GM19023 (cell line): ENCODE measurements around the gene WDFY4.

Experiments used
- ATAC-seq: cut with Tn5 transposase; IDR thresholded peaks from one replicate; pipeline ENCODE4 v1.9.1; 2021; ENCODE audit warnings: mild to moderate bottlenecking, moderate library complexity; ENCODE audit not compliant: unreplicated experiment

Gene WDFY4

GRCh38 chr10:48683868-48684267 lies 805 bp upstream of the WDFY4 start:
- ATAC-seq = no peak

DNA sequence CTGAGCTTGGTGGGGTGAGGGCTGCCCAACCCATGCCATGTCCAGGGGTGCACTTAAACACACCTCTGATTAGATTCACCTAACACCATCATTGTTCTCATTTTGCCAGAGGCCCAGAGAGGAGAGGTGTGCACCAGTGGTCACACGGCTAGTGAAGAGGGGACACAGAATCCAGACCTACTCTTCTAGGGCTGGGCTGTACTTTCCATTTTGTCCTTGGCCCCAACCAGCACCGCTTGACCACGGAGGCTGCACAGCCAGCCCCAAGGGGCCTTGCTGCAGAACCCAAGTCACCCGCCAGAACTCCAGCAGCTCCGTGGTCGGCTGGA lies 246 bp upstream of the WDFY4 start:
- no peak for ATAC-seq

GRCh38 chr10:48685731-48686130 lies 1.1 kb downstream of the WDFY4 start:
- no peak for ATAC-seq

GRCh38 chr10:48690791-48691660 lies 6.4 kb downstream of the WDFY4 start:
- ATAC-seq = no peak

DNA sequence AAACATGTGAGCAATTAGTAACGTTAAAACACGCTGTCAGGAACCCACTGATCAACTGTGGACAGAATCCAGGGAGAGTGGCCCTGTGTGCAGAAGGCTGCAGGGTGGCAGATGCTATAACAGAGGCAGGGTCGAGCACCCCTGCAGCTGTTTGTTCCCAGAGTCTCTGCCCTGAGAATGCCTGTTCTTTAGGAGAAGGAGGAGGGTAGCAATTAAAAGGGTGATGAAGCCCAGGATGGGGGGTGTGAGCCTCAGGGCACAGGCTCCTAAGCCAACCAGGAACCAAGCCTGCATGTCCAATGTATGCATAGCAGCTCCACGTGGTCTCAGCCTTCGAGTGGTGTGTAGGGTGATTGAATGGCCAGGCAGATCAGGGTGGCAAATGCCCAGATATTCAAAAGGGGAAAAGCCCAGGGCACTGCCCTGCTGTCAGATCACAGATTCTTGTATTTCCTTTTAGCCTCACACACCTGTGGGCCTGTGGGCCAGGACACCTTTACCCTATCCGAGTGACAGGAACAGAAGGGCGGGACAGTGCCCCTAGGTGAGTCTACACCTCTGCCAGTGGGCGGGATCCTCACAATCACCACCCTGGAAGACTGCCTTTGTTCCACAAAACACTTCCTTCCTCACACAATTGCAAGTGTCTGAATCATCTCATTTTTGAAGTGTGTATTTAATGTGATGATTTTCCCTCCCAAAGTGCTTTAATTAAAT lies 7.3 kb downstream of the WDFY4 start:
- no peak for ATAC-seq

DNA sequence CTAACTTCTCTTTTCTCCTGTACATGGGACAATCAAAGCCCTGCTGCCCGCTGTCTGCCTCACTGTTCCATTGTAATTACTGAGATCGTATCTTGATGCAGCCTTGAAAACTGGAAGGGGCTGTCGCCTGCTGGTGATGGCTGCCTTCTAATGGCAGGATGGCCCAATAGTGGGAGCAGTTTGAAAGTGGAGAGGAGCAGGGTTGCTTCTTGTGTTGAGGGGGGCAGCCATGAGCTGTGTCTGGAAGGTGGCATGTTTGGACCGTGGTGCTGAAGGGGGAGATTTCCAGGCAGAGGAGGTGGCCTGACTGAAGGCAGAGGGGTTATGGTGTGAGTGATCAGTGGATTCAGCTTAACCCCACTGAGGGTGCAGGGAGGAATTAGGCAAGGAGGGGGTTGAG lies 8.1 kb downstream of the WDFY4 start:
- ATAC-seq = no peak

- no peak for ATAC-seq
These were observed 8.5 kb downstream of the WDFY4 start for GRCh38 chr10:48693206-48693605.

GRCh38 chr10:48694371-48695030 lies 9.8 kb downstream of the WDFY4 start:
- ATAC-seq = no peak

- no peak for ATAC-seq
These were observed 11.2 kb downstream of the WDFY4 start for GRCh38 chr10:48695636-48696534.

- ATAC-seq = no peak
These were observed 11.8 kb downstream of the WDFY4 start for GRCh38 chr10:48696535-48696873.

GRCh38 chr10:48697091-48697490 lies 12.4 kb downstream of the WDFY4 start:
- no peak for ATAC-seq

DNA sequence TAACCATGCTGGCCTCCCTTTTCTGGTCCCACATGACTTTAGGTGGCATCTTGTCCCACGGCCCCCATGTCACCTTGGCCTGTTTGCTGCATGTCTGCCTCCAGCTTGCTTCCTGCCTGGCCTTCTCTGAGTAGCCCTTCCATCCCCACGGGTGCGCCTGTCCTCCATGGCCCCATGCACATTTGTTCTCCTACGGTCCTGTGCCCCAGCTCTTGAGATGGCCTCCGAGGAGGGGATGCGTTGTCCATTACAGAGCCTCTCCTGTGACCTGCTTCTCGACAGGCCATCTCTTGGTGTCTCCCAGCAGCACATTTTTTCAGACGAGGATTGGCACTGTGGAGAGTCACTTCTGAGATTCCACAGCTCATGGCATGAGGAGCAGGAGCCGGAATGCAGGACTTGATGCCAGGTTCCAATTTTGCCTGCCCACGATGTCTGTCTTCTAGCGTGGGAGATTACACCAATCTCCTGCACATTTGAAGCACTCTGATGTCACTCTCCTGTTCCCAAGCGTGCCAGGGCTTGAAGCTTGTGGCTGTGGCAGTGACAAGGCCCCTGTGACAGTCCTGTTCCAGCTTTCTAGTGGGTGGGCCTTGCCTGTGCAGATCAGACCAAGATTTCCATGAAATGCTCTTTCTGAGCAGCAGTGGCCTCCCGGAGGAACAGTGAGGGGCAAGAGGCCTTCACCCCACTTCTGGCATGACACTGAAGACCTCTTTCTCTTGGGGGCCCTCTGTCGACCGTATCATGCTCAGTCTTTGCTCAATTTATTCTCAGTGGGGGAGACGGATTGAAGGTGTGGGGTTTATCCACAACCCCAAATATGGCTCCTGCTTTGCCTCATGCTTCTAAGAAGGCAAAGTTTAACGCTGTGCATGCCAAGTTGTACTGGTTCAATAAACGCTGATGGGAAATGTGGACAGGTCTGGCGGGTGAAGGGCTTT lies 13.4 kb downstream of the WDFY4 start:
- ATAC-seq = no peak

DNA sequence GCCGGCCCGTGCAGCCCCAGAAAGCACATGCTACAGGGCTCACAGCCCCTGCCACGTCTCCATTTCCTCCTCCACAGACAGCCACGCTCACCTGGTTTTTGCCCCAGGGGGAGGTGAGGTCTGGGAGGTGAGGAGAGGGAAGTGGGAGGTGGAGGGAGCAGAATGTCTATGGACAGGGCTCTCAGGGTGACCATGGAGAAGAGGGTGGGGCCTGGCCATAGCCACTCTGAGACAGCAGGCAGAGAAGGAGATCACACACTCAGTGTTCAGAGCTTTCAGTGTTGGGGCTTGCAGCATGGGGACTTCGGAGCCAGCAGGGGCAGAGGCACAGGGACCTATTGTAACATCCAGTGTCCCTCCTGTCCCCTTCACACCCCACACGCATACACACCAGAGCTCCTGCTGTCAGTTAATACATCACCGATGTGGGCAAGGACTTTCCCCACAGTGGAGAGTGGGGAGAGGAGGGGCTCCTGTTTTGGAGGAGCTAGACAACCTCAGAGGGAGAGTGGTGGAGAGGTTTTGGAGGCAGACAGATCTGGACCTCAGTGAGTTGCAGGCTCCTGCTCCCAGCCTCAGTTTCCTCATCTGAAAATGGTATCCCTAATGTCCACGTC lies 14.4 kb downstream of the WDFY4 start:
- ATAC-seq = peak; percentile 50

DNA sequence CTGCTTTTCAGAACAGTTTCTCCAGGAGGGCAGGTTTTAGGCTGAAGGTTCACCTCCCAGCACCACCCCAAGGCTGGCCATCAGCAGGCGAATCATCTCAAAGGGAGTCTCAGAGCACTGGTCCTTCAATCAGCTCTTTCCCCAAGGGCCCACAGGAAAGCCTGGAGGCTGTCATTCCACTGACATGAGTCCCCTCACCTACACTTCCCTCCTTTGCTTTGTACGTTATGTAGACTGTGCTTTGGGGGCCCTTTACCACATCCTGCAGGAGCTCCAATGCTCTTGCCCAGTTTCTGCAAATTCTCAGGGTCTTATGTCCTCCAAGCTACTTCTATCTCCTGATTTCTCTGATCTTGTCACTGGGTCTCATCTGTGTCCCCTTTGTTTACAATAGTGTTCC lies 15.4 kb downstream of the WDFY4 start:
- ATAC-seq = no peak

GRCh38 chr10:48700493-48700892 lies 15.8 kb downstream of the WDFY4 start:
- ATAC-seq = no peak

- ATAC-seq = no peak
These were observed 16.6 kb downstream of the WDFY4 start for GRCh38 chr10:48701139-48701901.

DNA sequence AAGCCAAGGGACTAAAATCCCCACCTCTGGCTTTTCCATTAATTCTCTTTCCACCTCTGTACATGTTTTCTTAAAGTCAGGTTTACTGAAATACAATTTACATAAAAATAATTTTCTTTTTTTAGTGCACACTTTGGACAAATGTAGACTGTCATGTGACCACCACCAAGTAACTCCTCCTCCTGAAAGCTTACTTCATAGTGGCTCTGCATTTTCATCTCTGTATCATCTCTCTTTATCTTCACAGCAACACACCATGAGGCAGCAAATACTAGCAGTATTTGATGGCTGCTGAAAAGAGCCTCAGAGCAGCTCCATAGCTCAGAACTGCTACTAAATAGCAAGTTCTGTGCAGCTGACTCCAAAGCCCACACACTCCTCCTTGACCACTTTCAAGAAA lies 17.3 kb downstream of the WDFY4 start:
- ATAC-seq = no peak

- no peak for ATAC-seq
These were observed 19.0 kb downstream of the WDFY4 start for GRCh38 chr10:48703531-48704122.
